RWPE2 (cell line): ENCODE measurements around the gene FBLN7.

ENCODE experiments used
- ATAC-seq: fragments of 200-7000 bp; cut with Tn5 transposase; 3 replicates; pipeline ENCODE4 v1.9.1; 2021; ENCODE audit warnings: low read depth
- DNase-seq: peaks from one replicate; pipeline ENCODE4 v3.0.0-alpha.2; 2020; ENCODE audit warnings: low spot score
- H3K27ac ChIP-seq: fragments of 450-650 bp; 2 replicates; pipeline ENCODE4 v1.5.1; 2017; ENCODE audit warnings: mild to moderate bottlenecking; ENCODE audit not compliant: poor library complexity, severe bottlenecking
- H3K27me3 ChIP-seq: fragments of 250-450 bp; sonication (Bioruptor Pico); 2 replicates; pipeline ENCODE4 v1.5.1; 2021; ENCODE audit warnings: mild to moderate bottlenecking, moderate library complexity; ENCODE audit not compliant: insufficient read depth, poor library complexity, severe bottlenecking
- H3K36me3 ChIP-seq: fragments of 250-450 bp; sonication (Bioruptor Pico); 2 replicates; pipeline ENCODE4 v1.5.1; 2020; ENCODE audit warnings: low read depth, mild to moderate bottlenecking, moderate library complexity
- H3K4me1 ChIP-seq: fragments of 250-450 bp; sonication (Bioruptor Pico); 2 replicates; pipeline ENCODE4 v1.5.1; 2021; ENCODE audit warnings: mild to moderate bottlenecking, moderate library complexity; ENCODE audit not compliant: insufficient read depth, poor library complexity, severe bottlenecking
- H3K4me3 ChIP-seq: fragments of 250-450 bp; sonication (Bioruptor Pico); 2 replicates; pipeline ENCODE4 v1.5.1; 2021; ENCODE audit warnings: mild to moderate bottlenecking, moderate library complexity; ENCODE audit not compliant: severe bottlenecking
- H3K9me3 ChIP-seq: fragments of 250-450 bp; sonication (Bioruptor Pico); 2 replicates; pipeline ENCODE4 v1.5.1; 2021; ENCODE audit warnings: mild to moderate bottlenecking, moderate library complexity; ENCODE audit not compliant: severe bottlenecking
- CTCF ChIP-seq: fragments of 450-650 bp; IDR thresholded peaks from one replicate; pipeline ENCODE4 v1.5.1; 2017; ENCODE audit warnings: mild to moderate bottlenecking, moderate library complexity; ENCODE audit not compliant: poor library complexity, severe bottlenecking

FBLN7 gene

GRCh38 chr2:112220831-112221230 is 82.6 kb downstream of the FBLN7 start:
- Histone ChIP-seq H3K4me1 (no peaks in the 10 kb centered on the region), H3K27me3 (no peaks in the 10 kb centered on the region), H3K36me3 (peaks cover 33% of the 10 kb centered on the region), H3K4me3 (no peak overlapping the region), H3K9me3 (no peaks in the 10 kb centered on the region), H3K27ac (no peak overlapping the region)
- no peak for TF ChIP-seq CTCF
- DNase-seq (no peak), ATAC-seq (no peak)

- Histone ChIP-seq H3K27ac (peak overlapping the region; percentile 17), H3K4me3 (no peak overlapping the region), H3K27me3 (no peaks in the 10 kb centered on the region), H3K9me3 (no peaks in the 10 kb centered on the region), H3K4me1 (peaks cover 9% of the 10 kb centered on the region), H3K36me3 (peaks cover 57% of the 10 kb centered on the region)
- DNase-seq (peak; percentile 61), ATAC-seq (peak; percentile 99)
- no peak for TF ChIP-seq CTCF
Measured at GRCh38 chr2:112229348-112229747, 91.2 kb downstream of the FBLN7 start.

GRCh38 chr2:112230371-112230770 is 92.2 kb downstream of the FBLN7 start:
- Histone ChIP-seq H3K4me3 (no peak overlapping the region), H3K27me3 (no peaks in the 10 kb centered on the region), H3K9me3 (no peaks in the 10 kb centered on the region), H3K27ac (no peak overlapping the region), H3K4me1 (peaks cover 9% of the 10 kb centered on the region), H3K36me3 (peaks cover 60% of the 10 kb centered on the region)
- TF ChIP-seq CTCF, result no peak
- DNase-seq (no peak), ATAC-seq (no peak)
